HG02763 (cell line): ENCODE data around the gene CADPS2.

ENCODE experiments used
- ATAC-seq: cut with Tn5 transposase; IDR thresholded peaks from one replicate; pipeline ENCODE4 v1.9.1; 2021; ENCODE audit warnings: mild to moderate bottlenecking, moderate library complexity; ENCODE audit not compliant: unreplicated experiment

Gene CADPS2

GRCh38 chr7:122465296-122465695, 421.0 kb downstream of the CADPS2 start:
- ATAC-seq = no peak

GRCh38 chr7:122463631-122464030, 422.6 kb downstream of the CADPS2 start:
- ATAC-seq = no peak

- no peak for ATAC-seq
Observed at GRCh38 chr7:122460936-122461335, 425.3 kb downstream of the CADPS2 start.

- ATAC-seq = no peak
Observed at GRCh38 chr7:122457969-122458368, 428.3 kb downstream of the CADPS2 start.

GRCh38 chr7:122457325-122457724, 428.9 kb downstream of the CADPS2 start:
- no peak for ATAC-seq

- no peak for ATAC-seq
Observed at GRCh38 chr7:122454776-122455507, 431.3 kb downstream of the CADPS2 start.

- ATAC-seq = no peak
Observed at GRCh38 chr7:122453432-122453831, 432.8 kb downstream of the CADPS2 start.

- ATAC-seq = no peak
Observed at GRCh38 chr7:122448893-122449589, 437.2 kb downstream of the CADPS2 start.

GRCh38 chr7:122442929-122443328, 443.3 kb downstream of the CADPS2 start:
- ATAC-seq = no peak

- ATAC-seq = no peak
Observed at GRCh38 chr7:122438492-122438891, 447.8 kb downstream of the CADPS2 start.

- no peak for ATAC-seq
Observed at GRCh38 chr7:122438006-122438405, 448.3 kb downstream of the CADPS2 start.

GRCh38 chr7:122433765-122434164, 452.5 kb downstream of the CADPS2 start:
- ATAC-seq = no peak

GRCh38 chr7:122430710-122431109, 455.6 kb downstream of the CADPS2 start:
- ATAC-seq = no peak

- no peak for ATAC-seq
Observed at GRCh38 chr7:122429926-122430325, 456.3 kb downstream of the CADPS2 start.

- no peak for ATAC-seq
Observed at GRCh38 chr7:122425731-122426130, 460.5 kb downstream of the CADPS2 start.

- ATAC-seq = no peak
Observed at GRCh38 chr7:122423591-122423990, 462.7 kb downstream of the CADPS2 start.

GRCh38 chr7:122416336-122416735, 469.9 kb downstream of the CADPS2 start:
- no peak for ATAC-seq

- no peak for ATAC-seq
Observed at GRCh38 chr7:122415510-122415909, 470.8 kb downstream of the CADPS2 start.

- no peak for ATAC-seq
Observed at GRCh38 chr7:122413339-122413738, 472.9 kb downstream of the CADPS2 start.

- no peak for ATAC-seq
Observed at GRCh38 chr7:122412883-122413282, 473.4 kb downstream of the CADPS2 start.

- no peak for ATAC-seq
Observed at GRCh38 chr7:122412441-122412840, 473.8 kb downstream of the CADPS2 start.

- no peak for ATAC-seq
Observed at GRCh38 chr7:122407195-122407594, 479.1 kb downstream of the CADPS2 start.
